IPS-18c (cell line): ENCODE data around the gene DHCR7.

Experiments
- H3K4me3 ChIP-seq: 2 replicates; pipeline ENCODE4 v1.7.0; 2013; ENCODE audit warnings: low read depth, mild to moderate bottlenecking, low read length, moderate library complexity; ENCODE audit not compliant: insufficient read depth
- H3K9me3 ChIP-seq: one replicate; pipeline ENCODE4 v1.6.1; 2013; ENCODE audit warnings: mild to moderate bottlenecking, low read length, moderate library complexity; ENCODE audit not compliant: control insufficient read depth, insufficient read depth

Gene DHCR7

DNA sequence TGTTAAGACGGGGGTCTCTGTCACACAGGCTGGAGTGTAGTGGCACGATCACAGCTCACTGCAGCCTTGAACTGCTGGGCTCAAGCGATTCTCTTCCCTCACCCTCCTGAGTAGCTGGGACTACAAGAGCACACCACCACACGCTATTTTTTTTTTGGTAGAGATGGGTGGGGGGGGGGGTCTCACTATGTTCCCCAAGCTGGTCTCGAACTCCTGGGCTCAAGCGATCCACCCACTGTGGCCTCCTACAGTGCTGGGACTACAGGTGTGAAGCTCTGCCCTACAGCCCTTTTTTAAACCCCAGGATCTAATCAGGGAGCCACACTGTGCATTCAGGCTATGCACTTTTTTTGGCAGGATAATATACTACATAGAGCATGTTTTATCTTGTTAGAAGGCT lies 1.4 kb upstream of the DHCR7 start:
- Histone ChIP-seq H3K9me3 (no peaks in the 10 kb centered on the region), H3K4me3 (peak overlapping the region; percentile 76)

DNA sequence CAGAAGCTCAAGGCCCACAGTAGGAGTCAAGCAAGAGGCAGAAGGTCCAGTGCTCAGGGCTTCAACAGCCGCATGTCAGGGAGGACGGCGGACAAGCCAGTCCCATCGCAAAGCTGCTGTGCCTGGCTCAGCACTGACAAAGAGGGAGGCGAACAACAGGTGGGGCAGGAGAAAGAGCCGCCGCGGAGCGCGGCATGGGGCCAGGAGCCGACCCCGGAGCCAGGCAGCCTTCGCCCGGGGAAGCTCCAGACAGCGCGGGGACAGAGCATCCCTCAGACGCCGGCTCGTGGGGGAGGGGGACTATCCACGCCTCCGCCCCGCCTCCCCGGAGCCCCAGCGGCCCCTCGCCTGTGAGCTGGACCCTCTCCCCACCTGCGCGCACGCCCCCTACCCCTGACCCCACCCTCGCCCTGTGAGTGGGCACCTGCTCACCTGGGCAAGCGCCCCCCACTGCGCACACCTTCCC lies 369 bp downstream of the DHCR7 start:
- peak overlapping the region; percentile 78 for H3K4me3 ChIP-seq
- H3K9me3 ChIP-seq: no peaks in the 10 kb centered on the region

DNA sequence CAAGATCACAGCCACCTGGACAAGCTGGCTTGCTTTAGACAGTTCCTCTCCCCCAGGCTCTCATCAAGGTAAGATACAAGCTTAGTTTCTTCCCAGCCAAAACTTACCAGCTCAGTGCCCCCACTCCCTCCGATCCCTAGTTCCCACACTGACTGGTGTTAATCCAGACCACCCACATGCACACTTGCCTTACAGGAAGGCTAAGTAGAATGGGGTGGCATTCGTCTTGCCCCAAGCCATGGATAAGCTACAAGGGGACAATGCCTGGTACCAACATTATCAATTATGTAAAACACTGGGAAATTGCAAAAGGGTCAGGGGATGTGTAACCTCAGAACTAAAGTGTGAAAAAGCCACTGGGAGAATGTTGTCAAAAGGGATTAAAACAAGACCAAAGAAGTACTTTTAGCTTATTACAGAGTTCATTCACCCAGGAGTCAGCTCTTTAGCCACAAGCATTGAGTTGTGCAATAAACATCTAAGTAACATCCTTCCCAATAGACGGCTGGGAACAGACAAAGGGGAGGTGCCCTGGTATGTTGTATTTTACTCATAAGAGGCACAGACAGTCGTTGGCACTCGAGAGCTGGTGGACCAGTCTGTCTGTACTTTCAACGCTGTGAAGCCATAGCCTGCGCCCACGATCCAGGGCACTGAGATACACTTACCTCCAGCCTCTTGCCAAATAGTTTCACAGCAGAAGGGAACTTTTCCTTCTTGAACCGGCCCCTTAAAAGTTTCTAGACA lies 1.1 kb downstream of the DHCR7 start:
- Histone ChIP-seq H3K4me3 (peak overlapping the region; percentile 78), H3K9me3 (no peaks in the 10 kb centered on the region)

DNA sequence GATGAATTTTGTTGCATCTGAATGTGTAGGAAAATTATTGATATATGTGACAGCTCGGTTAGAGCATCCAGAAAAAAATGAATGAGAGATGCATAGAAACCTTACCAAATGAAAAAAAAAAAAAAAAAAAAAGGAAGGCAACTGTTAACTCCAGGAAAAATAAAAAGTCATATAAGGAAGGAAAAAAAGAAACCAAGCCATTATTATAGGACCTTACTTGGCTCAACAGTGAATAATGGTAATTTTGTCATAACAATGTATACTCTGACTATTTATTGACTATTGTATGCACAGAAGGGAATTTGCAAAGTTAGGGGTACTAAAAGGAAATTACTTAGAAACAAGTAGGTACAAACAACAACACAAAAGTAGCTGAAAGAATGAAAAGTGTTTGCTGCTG lies 2.0 kb downstream of the DHCR7 start:
- H3K9me3 ChIP-seq: no peaks in the 10 kb centered on the region
- H3K4me3 ChIP-seq: no peak overlapping the region

DNA sequence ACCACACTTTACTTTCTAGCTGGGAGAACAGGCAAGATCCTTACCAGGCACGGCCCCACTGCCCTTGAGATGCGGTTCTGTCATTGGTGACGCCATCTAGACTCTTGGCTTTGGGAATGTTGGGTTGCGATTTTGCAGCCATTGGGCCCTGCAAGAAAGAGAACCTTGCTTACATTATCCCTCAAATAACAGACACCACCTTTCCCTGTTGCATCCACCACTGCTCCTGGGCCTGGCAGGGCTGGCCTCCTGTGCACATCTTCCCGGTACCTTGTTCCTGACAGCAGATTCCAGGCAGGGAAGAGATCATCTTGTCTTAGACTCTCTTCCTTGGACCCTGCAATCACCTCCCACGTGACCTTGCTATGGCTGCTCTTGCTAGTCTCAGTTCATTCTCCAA lies 3.4 kb downstream of the DHCR7 start:
- H3K4me3 ChIP-seq: no peak overlapping the region
- H3K9me3 ChIP-seq: no peaks in the 10 kb centered on the region

DNA sequence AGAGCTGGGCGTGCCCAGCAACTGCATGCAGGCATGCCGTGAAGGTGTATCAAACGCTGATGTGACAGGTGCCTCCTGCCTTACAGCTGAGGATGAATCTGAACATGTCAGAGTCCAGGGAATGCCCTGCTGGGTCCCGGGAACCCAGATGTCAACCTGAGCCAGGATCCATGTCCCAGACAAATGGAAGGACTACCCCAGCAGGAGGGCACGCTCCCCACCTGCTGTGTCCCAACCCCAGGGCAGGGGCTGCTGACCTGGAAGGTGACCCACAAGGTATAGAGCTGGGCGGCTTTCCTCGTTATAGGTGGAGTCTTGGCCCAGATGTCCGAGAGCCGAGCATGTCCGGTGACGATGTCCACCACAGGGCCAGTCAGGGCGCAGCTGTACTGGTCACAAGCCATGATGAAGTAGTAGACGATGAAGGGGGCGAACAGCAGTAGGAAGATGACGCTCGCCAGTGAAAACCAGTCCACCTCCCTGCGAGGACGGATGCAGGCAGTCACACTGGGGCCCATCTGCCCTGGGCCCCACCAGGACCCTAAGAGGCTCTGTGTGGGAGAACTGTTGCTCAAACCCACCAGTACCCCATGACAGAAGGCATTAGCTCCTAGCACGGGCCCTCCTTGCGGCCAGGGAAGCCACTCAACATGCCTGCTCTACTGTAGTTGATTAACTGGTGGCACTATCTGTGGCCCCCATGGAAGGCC lies 4.3 kb downstream of the DHCR7 start:
- Histone ChIP-seq H3K4me3 (no peak overlapping the region), H3K9me3 (no peaks in the 10 kb centered on the region)

DNA sequence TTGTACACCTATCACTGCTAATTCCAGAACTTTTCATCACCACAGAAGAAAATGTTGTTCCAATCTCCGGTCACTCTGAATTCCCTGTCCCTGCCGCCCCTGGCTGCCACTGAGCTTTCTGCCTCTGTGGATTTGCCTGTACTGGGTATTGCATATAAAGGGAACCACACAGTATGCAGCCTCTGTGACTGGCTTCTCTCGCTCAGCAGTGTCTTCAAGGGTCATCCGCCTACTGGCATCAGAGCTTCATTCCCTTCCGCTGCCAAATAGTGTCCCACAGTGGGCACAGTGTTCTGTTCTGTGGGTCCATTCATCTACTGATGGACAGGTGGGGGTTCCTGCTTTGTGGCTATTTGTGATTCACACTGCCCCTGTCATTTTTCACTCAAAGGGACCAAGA lies 5.3 kb downstream of the DHCR7 start:
- Histone ChIP-seq H3K4me3 (no peak overlapping the region), H3K9me3 (no peaks in the 10 kb centered on the region)

DNA sequence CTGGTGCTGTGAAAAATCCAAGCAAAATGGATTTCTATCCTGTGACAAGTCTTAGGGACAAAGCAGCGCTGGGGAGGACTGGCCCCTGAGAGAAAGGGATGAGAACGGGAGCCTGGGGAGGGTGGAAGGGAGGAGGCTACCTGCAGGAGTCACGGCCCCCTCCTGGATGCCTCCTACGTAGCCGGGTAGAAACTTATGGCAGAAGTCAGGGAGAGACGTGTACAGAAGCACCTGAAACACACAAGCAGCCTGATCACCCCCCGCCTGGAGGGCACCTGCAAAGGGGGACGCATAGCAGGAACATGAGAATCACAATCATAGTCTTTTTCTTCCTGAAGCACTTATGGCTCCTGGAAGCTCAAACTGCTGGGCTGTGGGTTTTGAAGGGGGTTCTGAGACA lies 6.1 kb downstream of the DHCR7 start:
- Histone ChIP-seq H3K9me3 (no peaks in the 10 kb centered on the region), H3K4me3 (no peak overlapping the region)

DNA sequence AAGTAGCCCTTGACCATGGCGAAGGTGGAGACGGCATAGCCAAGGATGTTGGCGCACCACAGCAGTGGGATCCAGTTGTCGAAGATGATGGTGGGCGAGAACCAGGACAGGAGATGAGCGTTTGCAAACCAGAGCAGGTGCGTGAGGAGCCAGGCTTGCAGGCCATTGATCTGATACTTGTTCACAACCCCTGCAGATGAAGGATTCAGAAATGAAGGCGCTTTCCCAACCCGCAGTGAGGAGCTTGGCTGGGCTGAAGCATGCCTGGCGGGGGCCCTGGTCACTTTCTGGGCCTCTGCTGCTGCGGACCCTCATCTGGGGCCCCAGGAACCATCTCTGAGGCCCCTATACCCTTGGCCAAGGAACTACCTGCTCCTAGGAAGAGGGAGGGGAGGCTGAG lies 6.9 kb downstream of the DHCR7 start:
- H3K4me3 ChIP-seq: no peak overlapping the region
- no peaks in the 10 kb centered on the region for H3K9me3 ChIP-seq

DNA sequence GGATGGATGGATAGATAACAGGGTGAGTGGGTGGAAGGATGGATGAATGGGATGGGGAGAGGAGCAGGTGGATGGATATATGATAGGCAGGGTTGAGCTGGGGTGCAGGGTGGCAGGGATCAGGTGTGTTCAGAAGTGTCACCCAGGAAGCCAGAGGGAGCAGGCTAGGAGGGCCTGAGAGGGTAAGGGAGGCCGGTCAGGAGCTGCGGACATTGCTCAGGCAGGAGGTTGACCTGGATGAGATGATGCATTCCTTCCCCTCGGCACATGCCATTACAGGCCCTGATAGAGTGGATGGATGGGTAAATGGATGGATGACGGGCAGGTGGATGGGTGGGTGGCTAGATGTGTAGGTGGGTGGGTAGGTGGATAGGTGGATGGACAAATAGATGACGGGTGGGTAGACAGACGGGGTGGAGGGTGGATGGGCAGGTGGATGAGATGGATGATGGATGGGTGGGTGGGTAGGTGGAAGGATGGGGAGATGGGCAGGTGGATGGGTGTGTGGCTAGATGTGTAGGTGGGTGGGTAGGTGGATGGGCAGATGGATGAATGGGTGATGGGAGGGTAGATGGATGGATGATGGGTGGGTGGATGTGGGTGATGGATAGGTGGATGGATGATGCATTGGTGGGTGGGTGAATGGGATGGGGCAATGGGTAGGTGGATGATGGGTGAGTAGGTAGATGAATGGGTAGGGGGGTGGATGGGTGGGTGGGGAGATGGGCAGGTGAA lies 8.0 kb downstream of the DHCR7 start:
- no peaks in the 10 kb centered on the region for H3K9me3 ChIP-seq
- no peak overlapping the region for H3K4me3 ChIP-seq

DNA sequence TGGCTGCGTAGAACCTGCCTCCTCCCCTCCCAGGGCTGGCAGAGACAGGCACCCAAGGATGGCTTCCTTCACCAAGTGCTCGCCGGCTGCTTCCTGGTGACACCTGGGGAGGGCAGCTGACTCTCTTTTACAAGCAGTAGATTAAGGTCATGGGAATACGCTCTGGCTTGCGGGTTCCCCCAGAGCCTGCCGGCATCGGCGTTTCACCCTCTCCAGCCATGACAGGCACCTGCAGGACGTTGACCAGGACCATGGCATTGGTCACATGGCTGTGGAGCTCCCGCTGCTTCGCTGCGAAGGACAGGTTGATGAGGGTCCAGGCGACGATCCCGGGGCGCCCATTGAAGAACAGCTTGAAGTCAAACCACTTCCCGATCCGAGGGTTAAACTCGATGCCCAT lies 9.5 kb downstream of the DHCR7 start:
- H3K9me3 ChIP-seq: no peaks in the 10 kb centered on the region
- no peak overlapping the region for H3K4me3 ChIP-seq

DNA sequence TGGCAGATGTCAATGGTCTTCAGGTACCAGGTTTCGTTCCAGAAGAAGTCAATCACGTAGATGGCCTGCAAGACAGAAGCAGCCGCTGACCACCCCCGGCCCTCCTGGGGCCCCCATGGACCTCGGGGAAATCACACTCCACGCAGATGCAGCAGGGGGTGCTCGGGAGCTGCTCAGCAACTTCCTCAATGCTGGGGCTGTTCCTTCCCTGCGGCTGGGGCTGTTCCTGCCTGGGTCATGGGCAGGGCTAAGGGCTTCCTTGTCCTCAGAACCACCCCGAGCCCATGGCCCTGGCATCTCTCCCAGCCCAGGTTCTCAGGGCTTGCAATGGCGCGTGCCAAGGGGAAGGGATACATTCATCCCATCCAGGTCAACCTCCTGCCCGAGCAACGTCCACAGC lies 10.3 kb downstream of the DHCR7 start:
- H3K9me3 ChIP-seq: no peaks in the 10 kb centered on the region
- H3K4me3 ChIP-seq: no peak overlapping the region

DNA sequence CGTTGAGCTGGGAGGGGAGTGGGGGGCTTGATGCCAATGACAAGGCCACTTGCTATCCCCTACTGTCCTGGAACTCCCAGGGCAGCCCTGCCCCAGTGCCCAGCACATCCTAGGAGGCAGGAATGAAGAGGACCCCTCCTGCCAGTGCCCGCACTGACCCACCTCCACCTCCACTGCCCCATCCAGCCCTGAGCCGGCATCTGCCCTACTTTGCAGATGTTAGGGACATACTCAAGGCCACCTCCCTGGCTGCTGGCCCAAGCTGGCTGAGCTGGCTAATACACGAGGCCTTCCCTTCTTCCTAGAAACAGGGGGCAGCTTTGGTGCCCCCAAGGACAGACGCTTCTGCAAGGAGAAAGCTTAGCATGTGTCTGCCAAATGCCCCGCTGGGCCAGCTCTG lies 10.8 kb downstream of the DHCR7 start:
- Histone ChIP-seq H3K4me3 (no peak overlapping the region), H3K9me3 (no peaks in the 10 kb centered on the region)

DNA sequence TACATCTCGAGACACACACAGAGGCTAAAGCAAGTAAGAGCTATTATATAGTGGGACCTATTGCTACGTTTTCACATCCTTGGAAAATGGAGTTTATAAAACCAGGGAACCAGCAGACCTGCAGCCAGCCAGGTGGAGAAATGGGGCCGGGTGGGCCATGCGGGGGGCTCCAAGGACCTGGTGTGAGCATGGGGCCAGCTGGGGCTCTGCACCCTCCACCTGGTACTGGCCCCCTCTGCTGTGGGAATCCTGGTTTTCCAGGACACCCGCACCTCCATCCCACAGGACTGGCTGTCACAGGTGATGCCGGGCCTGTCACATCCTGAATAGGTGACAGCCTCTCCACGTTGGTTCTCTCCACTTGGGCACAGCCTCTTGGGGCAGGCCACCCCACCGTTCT lies 11.3 kb downstream of the DHCR7 start:
- H3K4me3 ChIP-seq: no peak overlapping the region
- no peaks in the 10 kb centered on the region for H3K9me3 ChIP-seq

DNA sequence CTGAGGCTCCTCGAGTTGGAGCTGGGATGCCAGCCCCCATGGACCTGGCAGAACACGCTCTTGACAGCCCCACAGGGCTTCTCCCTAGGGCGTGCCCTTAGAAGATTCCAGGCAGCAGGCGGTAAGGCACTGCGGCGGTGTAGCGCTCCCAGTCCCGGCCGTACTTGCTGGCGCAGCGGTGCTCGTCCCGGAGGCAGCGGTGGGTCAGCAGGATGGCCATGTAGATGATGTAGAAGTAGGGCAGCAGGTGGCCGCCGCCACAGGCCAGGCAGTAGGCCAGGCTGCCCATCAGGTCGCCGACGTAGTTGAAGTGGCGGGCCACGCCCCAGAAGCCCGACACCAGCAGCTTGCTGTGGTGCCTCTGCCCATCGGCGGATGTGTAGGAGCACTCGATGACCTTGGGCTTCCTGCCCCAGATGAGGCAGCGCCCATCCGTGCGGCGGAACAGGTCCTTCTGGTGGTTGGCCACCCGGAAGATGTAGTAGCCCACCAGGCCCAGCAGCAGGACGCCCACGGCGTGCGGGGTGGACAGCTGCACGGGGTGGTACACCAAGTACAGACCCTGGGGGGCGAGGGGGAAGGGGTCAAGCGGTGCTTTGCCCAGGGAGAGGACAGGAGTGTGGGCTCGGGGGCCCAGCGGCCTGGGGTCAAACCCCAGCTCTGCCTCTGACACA lies 12.8 kb downstream of the DHCR7 start:
- no peak overlapping the region for H3K4me3 ChIP-seq
- no peaks in the 10 kb centered on the region for H3K9me3 ChIP-seq

DNA sequence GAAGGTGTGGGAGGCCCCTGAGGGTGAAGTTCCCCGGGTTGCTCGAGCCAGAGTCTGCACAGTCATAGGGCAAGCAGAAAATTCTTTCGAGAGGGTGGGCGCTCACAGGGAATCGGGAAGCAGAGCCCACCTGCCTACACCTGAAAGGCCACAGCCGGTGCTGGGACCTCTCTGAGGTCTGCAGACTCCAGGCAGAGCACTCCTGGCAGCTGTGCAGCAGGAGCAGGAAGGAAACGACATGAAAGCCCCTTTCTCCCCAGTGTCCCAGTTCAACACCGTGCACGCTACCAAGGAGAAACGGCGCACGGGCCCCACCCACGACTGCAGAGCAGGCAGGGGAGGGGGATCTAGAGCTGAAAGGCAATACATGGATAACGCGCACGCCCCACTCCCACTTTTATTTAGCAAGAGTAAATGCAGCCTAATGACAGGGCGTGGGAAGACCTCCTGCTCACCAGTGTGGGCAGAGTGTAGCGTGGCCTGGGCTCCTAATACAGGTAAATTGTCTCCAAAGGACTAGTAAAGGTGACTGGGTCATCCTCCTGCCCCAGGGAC lies 13.5 kb downstream of the DHCR7 start:
- Histone ChIP-seq H3K4me3 (no peak overlapping the region), H3K9me3 (no peaks in the 10 kb centered on the region)

DNA sequence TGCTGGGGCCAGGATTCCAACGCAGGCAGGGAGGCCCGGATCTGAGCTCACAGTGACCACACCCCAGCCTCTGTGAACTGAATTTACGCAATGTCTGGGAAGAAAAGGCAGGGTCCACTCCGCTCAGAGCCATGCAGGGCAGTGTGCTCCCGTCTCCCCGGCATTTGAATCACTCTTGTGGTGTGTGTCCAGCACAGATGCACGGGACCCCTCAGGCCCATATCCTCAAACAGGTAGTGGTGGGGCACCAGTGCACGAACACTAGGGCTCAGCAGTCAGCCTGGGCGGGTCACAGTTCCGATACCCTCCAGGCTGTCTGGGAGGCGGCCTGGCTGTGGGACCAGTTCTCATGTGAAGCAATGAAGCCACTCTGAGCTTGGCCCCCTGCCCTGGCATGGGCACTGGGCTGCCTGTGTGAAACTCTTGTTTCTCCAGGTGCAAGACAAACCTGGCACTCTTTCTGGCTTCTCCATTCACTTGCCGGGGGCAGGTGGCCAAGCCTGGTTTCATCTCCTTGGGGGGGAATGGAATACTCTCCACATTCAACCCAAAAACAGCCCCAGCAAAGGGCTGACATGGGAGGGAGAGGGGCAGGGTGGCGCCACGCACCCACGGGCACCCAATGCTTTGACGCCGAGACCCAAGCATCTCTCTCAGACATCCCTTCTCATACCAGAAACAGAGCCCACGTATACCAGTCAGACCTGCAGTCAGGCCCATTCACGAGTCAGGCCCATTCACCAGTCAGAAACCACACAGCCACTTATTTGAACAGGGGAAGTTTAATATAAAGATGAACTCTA lies 14.3 kb downstream of the DHCR7 start:
- Histone ChIP-seq H3K9me3 (no peaks in the 10 kb centered on the region), H3K4me3 (no peak overlapping the region)
